Activated CD8-positive, alpha-beta memory T cell treated with anti-CD3 and anti-CD28 coated beads, Interleukin-2, amount 10 ng/mL, durations not matched to agents 7 days and 5 days (primary cell): ENCODE results near the gene MVB12A. TPM values are rescaled to one million over a fixed set of nuclear protein-coding genes. Genes with fewer than 3 reads are reported as not detected.

ENCODE experiments used
- ATAC-seq: fragments of 150-1000 bp; cut with Tn5 transposase; one replicate; pipeline ENCODE4 v1.10.0; 2021; ENCODE audit warnings: moderate library complexity
- CTCF ChIA-PET: fragments of 350-600 bp; sonication (Branson Sonifier 250); formaldehyde crosslinking; loops from one replicate; lab custom pipeline; 2021; ENCODE audit warnings: antibody characterized with exemption; lab: Charles Lee
- DNase-seq: peaks from one replicate; pipeline ENCODE4 v3.0.0-alpha.2; 2020
- H3K27ac Mint-ChIP-seq: one replicate; pipeline ENCODE4 v1.8.0; 2021; ENCODE audit warnings: mild to moderate bottlenecking, mixed read lengths
- H3K27me3 Mint-ChIP-seq: one replicate; pipeline ENCODE4 v1.8.0; 2021; ENCODE audit warnings: mixed read lengths
- H3K36me3 Mint-ChIP-seq: one replicate; pipeline ENCODE4 v1.8.0; 2021; ENCODE audit warnings: mild to moderate bottlenecking, mixed read lengths
- H3K4me1 Mint-ChIP-seq: one replicate; pipeline ENCODE4 v1.8.0; 2021; ENCODE audit warnings: mixed read lengths
- H3K4me3 Mint-ChIP-seq: one replicate; pipeline ENCODE4 v1.8.0; 2021; ENCODE audit warnings: mild to moderate bottlenecking, moderate library complexity, mixed read lengths
- H3K9me3 Mint-ChIP-seq: one replicate; pipeline ENCODE4 v1.8.0; 2022; ENCODE audit warnings: low read depth, mixed read lengths
- total RNA-seq, 2 experiments: library from RNA; stranded (reverse); gene quantifications; one replicate each; pipeline ENCODE4 v1.2.3, GENCODE V29; 2021

The MVB12A gene
- total RNA-seq, 2 experiments from 2014 or later: 40.4 to 51.1 TPM

DNA sequence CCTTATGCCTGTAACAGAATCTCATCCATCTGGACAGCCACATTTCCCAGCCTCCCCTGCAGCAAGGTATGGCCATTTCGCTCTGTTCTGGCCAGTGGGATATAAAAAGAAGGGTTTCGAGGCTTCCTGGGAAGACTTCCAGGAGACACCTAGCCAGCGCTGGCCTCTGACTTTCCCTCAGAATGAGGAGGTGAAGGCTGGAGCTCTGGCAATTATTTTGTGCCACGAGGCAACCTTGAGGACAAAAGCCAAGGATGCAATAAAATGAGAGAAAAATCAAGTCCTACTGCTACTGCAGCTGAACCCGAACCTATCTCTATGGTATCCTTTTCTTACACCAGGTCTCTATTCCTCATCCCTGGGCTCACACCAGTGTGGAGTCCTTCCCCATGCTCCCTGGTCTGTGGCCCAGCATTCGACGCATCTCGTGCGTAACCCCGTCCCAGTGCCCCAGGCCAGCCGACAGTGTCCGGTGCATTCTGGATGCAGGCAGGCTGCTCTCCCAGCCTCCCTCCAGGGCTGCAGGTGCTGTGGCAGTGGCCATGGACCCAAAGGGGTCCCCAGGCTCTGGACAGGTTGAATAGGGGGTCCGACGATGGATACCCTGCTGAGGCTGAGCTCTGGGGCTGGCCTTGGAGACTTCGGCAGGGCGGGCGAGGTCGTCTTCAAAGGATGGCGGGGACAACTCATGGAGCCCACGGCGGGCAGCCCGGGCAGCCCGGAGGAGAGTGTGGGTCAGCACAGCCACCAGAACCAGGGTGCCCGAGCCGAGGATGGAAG, 16.4 kb downstream of the MVB12A start:
- no peaks in the 10 kb centered on the region for H3K27me3 Mint-ChIP-seq
- CTCF ChIA-PET: no interaction called here
- no peak overlapping the region for H3K27ac Mint-ChIP-seq
- H3K9me3 Mint-ChIP-seq: no peaks in the 10 kb centered on the region
- DNase-seq (no peak), ATAC-seq (no peak)
- H3K4me1 Mint-ChIP-seq: peaks cover 1% of the 10 kb centered on the region
- no peaks in the 10 kb centered on the region for H3K36me3 Mint-ChIP-seq
- H3K4me3 Mint-ChIP-seq: no peak overlapping the region

DNA sequence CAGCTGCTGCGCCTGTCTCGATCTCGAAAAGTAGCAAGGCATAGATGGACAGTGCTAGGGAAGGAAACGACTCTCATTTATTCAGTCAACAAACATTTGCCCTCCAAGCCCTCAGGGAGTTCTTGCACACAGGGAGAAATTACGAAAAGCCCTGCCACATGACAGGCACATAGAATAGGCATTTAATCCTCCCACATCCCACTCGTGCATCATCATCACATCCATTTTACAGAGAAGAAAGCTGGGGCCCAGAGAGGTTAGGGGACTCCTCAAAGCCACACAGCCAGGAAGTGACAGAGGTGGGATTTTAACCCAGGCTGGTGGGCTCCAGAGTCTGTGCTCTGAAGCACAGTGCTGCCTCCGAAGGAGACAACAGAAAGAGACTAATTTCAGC, 17.0 kb downstream of the MVB12A start:
- H3K4me1 Mint-ChIP-seq: no peaks in the 10 kb centered on the region
- ATAC-seq (no peak), DNase-seq (no peak)
- H3K4me3 Mint-ChIP-seq: no peak overlapping the region
- no peak overlapping the region for H3K27ac Mint-ChIP-seq
- H3K36me3 Mint-ChIP-seq: no peaks in the 10 kb centered on the region
- no peaks in the 10 kb centered on the region for H3K9me3 Mint-ChIP-seq
- CTCF ChIA-PET: no interaction called here
- no peaks in the 10 kb centered on the region for H3K27me3 Mint-ChIP-seq

DNA sequence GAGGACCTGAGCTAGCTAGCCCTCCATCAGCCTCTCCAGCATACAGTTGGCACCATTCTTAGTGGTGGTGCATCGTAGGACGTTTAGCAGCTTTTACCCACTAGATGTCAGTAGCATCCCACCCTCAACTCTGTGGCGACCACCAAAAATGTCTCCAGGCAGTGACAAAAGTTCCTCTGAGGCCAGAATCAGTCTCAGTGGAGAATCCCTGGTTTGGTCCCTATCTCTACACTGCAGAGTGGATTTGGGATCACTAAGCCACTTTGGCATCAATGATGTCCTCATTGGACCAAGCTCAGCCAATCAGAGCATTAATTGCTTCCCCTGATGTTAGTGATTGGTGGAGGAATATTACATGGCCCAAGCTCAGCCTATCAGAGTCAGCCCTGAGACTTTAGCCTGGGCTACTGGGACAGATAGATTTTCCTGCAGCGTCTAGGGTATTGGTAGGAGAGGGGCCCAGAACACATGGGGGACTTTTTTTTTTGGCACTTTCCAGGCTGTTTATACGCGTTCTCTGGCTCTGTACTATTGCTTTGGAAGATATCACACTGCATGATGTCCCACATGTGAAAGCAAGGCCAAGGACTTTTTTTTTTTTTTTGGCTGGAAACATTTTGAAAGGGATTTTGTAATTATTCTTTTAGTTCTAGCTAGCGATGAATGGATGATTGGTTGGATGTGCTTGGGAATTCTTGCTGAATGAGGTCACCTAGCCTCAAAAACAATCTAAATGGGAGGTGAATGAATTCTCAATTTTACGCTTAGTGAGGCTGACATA, 21.6 kb downstream of the MVB12A start:
- no peak overlapping the region for H3K4me3 Mint-ChIP-seq
- DNase-seq (peak; percentile 46), ATAC-seq (peak; percentile 51)
- no peaks in the 10 kb centered on the region for H3K36me3 Mint-ChIP-seq
- no peaks in the 10 kb centered on the region for H3K4me1 Mint-ChIP-seq
- no peaks in the 10 kb centered on the region for H3K27me3 Mint-ChIP-seq
- CTCF ChIA-PET: interaction anchor here (0.7 to 4.6 kb wide), 16 partner anchors 9 to 418 kb away, joined by 3 to 28 read pairs (median 4); partner anchors contain the start of genes BST2 and MVB12A
- no peaks in the 10 kb centered on the region for H3K9me3 Mint-ChIP-seq
- no peak overlapping the region for H3K27ac Mint-ChIP-seq

DNA sequence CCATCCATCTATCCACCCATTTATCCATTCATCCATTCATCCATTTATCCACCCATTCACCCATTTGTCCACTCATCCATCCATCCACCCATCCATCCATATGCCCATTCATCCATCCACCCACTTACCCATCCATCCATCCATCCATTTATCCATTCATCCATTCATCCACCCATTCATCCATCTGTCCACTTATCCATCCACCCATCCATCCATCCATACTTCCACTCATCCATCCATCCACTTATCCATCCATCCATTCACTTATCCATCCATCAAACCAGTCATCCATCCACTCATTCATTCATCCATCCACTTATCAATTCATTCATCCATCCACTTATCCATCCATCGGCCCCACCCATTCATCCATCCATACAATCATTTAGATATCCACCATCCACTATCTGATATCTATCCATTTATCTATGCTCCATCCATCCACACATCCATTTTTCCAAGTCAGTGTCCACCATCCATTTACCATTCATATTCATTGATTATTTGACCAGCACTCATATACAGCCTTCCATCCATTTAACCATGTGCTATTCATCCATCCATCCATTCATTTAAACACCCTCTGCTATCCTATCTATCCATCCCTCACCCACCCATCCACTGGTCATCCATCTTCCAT, 25.8 kb downstream of the MVB12A start:
- CTCF ChIA-PET: interaction anchor here (2.6 kb wide), 1 partner anchor 20 kb away, joined by 8 read pairs; no protein-coding TSS in a partner anchor
- Mint-ChIP-seq H3K27me3 (peaks cover 17% of the 10 kb centered on the region), H3K27ac (no peak overlapping the region), H3K4me3 (no peak overlapping the region), H3K36me3 (no peaks in the 10 kb centered on the region), H3K9me3 (no peaks in the 10 kb centered on the region), H3K4me1 (peaks cover 15% of the 10 kb centered on the region)
- no peak for DNase-seq
- ATAC-seq: no peak

DNA sequence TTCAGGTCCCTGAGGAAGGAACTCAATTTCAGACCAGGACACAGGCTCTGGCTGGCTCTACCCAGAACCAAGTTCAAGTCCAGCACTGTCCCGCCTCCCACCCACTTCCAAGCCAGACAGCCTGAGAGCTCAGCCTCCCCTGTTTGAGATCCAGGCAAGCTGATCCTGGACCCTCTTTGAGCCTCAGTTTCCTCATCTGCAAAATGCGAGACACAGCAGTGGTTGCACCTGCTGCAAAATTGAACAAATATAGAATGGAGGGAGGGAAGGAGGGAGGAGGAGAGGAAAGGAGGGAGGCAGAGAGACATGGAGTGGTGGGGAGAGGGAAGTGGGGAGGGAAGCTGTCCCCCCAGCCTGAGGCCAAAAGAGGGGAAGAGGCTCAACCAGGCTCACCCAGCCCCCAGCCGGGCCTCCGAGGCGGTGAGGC, 27.9 kb downstream of the MVB12A start:
- CTCF ChIA-PET: interaction anchor here (1.1 to 1.3 kb wide), 4 partner anchors 18 to 126 kb away, joined by 3 to 4 read pairs (median 4); no protein-coding TSS in a partner anchor
- DNase-seq (no peak), ATAC-seq (no peak)
- Mint-ChIP-seq H3K4me3 (no peak overlapping the region), H3K36me3 (no peaks in the 10 kb centered on the region), H3K4me1 (peaks cover 22% of the 10 kb centered on the region), H3K27me3 (peaks cover 17% of the 10 kb centered on the region), H3K9me3 (no peaks in the 10 kb centered on the region), H3K27ac (no peak overlapping the region)

DNA sequence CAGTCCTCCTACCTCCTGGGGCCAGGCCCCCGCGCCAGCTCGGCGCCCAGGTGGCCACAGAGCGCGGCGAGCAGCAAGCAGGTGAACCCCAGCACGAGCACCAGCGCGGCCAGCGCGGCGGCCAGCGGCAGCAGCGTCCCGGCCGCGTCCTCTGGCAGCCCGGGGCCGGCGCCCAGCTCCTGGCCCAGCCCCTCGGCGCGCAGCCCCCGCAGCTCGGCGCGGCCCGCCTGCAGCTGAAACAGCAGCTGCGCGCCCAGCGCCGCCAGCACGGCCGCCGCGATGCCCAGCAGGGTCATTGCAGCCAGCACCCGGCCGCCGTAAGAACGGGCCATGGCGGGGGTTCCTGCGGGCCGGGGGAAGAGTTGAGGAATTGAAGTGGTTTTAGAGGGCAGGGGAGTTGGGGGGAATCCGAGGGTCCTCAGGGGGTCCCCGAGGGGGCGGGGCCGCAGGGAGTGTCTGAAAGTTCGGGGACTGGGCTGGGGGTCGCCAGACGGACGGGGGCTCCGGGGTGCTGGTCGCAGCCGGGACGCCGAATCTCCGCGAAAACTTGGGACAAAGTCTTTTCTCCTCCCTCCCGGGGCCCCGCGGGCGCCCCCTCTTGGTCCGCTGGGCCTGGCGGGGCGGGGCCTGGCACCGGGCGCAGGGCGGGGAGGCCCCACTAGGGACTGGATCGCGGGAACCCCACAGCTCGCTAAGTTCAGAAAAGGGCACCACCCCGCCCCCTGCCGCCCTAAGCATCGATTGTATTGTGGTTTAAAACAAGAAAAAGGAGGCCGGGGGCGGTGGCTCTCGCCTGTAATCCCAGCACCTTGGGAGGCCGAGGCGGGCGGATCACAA, 28.5 kb downstream of the MVB12A start, which contains the start of gene TMEM221:
TMEM221 (minus strand) TSS at position 538 of the 837 bp plus-strand sequence; CDS start at position 332, 206 bp downstream.
- no peak within 1 kb of the TSS for H3K27ac Mint-ChIP-seq
- DNase-seq (peak; percentile 59), ATAC-seq (peak; percentile 57)
- no peaks in the 10 kb centered on the region for H3K9me3 Mint-ChIP-seq
- no peak within 1 kb of the TSS for H3K4me3 Mint-ChIP-seq
- H3K4me1 Mint-ChIP-seq: peaks cover 22% of the 10 kb centered on the region
- H3K36me3 Mint-ChIP-seq: no peaks in the 10 kb centered on the region
- CTCF ChIA-PET: interaction anchor here (0.8 to 1.9 kb wide), 8 partner anchors 17 to 126 kb away, joined by 3 to 6 read pairs (median 4); partner anchors contain the start of gene PGLS
- H3K27me3 Mint-ChIP-seq: peaks cover 17% of the 10 kb centered on the region

DNA sequence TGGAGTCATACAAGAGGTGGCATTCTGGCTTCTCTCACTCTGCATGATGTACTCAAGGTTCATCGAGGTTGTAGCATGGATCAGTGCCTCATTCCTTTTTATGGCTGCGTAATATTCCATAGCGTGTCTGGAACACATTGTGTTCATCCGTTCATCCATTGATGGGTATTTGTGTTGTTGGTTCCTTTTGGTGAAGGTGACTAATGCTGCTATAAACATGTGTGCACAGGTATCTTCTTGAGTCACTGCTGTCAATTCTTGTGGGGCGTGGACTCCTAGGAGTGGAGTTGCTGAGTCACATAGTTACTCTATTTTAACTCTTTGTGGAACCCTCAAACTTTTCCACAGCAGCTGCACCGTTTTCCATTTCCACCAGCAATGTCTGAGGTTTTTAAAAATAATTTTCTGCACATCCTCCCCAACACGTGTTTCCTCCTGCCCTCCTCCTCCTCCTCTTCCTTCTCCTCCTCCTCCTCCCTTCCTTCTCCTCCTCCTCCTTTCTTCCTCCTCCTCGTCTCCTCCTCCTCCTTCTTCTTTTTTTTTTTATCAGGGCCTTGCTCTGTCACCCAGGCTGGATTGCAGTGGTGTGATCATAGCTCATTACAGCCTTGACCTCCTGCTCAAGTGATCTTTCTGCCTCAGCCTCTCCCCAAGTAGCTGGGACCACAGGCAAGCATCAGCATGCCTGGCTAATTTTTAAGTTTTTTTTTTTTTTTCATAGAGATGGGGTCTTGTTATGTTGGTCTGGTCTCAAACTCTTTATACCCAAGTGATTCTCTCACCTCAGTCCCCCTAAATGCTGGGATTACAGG, 30.6 kb downstream of the MVB12A start:
- peak; percentile 80 for ATAC-seq
- peaks cover 22% of the 10 kb centered on the region for H3K4me1 Mint-ChIP-seq
- CTCF ChIA-PET: interaction anchor here (0.7 to 1.1 kb wide), 3 partner anchors 9 to 695 kb away, joined by 3 read pairs; no protein-coding TSS in a partner anchor
- no peak overlapping the region for H3K27ac Mint-ChIP-seq
- peaks cover 33% of the 10 kb centered on the region for H3K27me3 Mint-ChIP-seq
- H3K36me3 Mint-ChIP-seq: no peaks in the 10 kb centered on the region
- H3K9me3 Mint-ChIP-seq: no peaks in the 10 kb centered on the region
- DNase-seq: peak; percentile 75
- H3K4me3 Mint-ChIP-seq: no peak overlapping the region

DNA sequence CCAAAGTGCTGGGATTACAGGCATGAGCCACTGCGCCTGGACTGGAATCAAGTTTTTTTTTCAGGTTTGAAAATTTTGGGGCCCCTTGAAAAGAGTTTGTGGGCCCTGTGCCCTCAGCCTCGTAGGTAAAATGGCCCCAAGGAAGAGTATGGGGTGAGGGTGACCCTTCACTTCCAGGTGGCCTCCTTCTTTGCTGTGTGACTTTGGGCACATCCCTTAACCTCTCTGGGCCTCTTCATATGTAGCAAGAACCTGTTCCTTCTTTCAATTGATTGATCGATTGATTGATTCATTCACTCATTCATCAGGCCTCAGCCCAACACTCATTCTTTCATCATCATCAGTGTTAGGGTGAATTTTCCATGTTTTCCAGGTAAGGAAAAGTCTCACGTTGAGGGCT, 32.0 kb downstream of the MVB12A start:
- H3K4me1 Mint-ChIP-seq: peaks cover 22% of the 10 kb centered on the region
- H3K27ac Mint-ChIP-seq: no peak overlapping the region

DNA sequence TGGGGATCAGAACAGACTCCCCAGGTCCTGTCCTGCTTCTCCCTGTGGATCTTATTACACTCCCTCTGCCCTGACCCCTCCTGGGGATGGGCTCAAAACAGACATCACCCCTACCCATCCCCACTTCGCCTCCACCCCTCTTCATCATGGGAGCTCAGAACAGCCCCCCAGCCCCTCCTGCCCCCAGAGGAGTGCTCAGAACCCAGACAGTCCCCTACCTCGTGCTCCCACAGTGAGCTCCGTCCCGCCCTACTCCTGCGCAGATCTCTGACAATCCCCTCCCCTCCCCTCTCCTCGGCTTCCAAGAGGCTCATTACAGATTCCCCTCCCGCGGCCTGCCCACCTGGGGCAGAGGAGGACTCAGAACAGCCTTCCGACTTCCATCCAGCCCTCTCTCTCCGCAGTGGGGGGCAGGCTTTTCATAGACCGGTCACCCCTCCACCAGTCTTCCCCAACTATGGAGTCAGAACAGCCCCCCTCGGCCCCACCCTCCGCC, 34.8 kb downstream of the MVB12A start:
- H3K4me1 Mint-ChIP-seq: peaks cover 16% of the 10 kb centered on the region
- H3K36me3 Mint-ChIP-seq: no peaks in the 10 kb centered on the region
- H3K27ac Mint-ChIP-seq: no peak overlapping the region
- DNase-seq (no peak), ATAC-seq (no peak)
- H3K27me3 Mint-ChIP-seq: peaks cover 45% of the 10 kb centered on the region
- no peaks in the 10 kb centered on the region for H3K9me3 Mint-ChIP-seq
- CTCF ChIA-PET: interaction anchor here (0.7 to 1.4 kb wide), 8 partner anchors 11 to 168 kb away, joined by 3 to 7 read pairs (median 4); no protein-coding TSS in a partner anchor
- H3K4me3 Mint-ChIP-seq: no peak overlapping the region

More for the DNA sequence above, 32.0 kb downstream of the MVB12A start:
- DNase-seq (no peak), ATAC-seq (no peak)
- CTCF ChIA-PET: interaction anchor here (1.1 to 1.6 kb wide), 3 partner anchors 14 to 122 kb away, joined by 3 to 4 read pairs (median 3); no protein-coding TSS in a partner anchor
- Mint-ChIP-seq H3K4me3 (no peak overlapping the region), H3K27me3 (peaks cover 45% of the 10 kb centered on the region), H3K9me3 (no peaks in the 10 kb centered on the region), H3K36me3 (no peaks in the 10 kb centered on the region)

DNA sequence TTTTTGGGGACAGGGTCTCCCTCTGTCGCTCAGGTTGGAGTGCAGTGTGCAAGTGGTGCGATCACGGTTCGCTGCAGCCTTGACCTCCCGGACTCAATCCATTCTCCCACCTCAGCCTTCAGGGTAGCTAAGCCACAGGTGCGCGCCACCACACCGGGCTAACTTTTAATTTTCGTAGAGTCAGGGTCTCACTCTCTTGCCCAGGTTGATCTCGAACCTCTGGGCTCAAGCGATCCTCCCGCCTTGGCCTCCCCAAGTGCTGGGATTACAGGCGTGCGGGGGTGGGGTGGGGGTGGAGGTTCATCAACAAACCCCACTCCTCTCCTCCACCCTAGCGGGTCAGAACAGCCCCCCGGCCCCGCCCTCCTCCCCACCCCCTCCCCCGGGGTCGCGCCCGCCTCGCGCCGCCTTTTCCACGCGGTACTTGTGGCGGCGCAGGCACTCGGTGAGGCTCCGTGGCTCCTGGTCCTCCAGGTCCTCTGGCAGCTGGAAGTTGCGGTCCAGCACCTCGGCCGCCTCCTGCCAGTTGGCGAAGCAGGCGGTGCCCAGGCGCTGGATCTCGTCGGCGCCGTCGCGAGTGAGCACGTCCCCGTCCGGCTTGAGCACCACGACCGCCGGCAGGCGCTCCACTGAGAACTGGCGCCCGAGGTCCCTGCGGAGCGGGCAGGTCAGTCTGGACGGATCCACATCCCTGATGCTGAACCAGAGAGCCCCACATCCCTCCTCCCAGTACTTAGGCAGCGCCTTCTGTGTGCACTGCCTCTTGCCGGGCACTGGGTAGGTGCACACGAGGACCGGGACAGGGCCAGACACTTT, 35.7 kb downstream of the MVB12A start:
- ATAC-seq: no peak
- H3K9me3 Mint-ChIP-seq: no peaks in the 10 kb centered on the region
- CTCF ChIA-PET: interaction anchor here (1.1 to 2.1 kb wide), 4 partner anchors 11 to 151 kb away, joined by 3 to 7 read pairs (median 4); no protein-coding TSS in a partner anchor
- peaks cover 38% of the 10 kb centered on the region for H3K27me3 Mint-ChIP-seq
- peaks cover 8% of the 10 kb centered on the region for H3K4me1 Mint-ChIP-seq
- DNase-seq: no peak
- H3K36me3 Mint-ChIP-seq: no peaks in the 10 kb centered on the region
- H3K4me3 Mint-ChIP-seq: no peak overlapping the region
- no peak overlapping the region for H3K27ac Mint-ChIP-seq

DNA sequence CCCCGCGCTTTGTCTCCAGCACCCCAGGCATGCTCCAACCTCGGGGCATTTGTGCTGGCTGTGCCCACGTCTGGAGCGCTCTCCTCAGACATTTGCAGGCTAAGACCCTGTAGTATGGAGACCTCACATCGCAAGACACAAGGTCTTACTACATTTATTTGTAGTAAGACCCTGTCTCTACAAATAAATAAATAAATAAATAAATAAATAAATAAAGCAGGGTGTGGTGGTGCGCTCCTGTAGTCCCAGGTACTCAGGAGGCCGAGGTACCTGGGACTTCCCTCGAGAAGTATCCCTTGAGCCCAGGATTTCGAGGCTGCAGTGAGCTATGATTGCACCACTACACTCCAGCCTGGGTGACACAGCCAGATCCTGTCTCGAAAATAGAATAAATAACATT, 36.3 kb downstream of the MVB12A start:
- H3K36me3 Mint-ChIP-seq: no peaks in the 10 kb centered on the region
- no peak overlapping the region for H3K4me3 Mint-ChIP-seq
- no peak overlapping the region for H3K27ac Mint-ChIP-seq
- H3K4me1 Mint-ChIP-seq: peaks cover 4% of the 10 kb centered on the region
- CTCF ChIA-PET: interaction anchor here (2.1 kb wide), 1 partner anchor 15 kb away, joined by 6 read pairs; no protein-coding TSS in a partner anchor
- no peak for ATAC-seq
- H3K27me3 Mint-ChIP-seq: peaks cover 38% of the 10 kb centered on the region
- H3K9me3 Mint-ChIP-seq: no peaks in the 10 kb centered on the region
- no peak for DNase-seq
